DMS53 (cell line): Measurements from ENCODE around the gene BBC3.

ENCODE experiments used
- DNase-seq: peaks from one replicate; lab custom pipeline; 2025; lab: John Stamatoyannopoulos, UW

Gene BBC3

GRCh38 chr19:47195434-47195833 is 35.6 kb downstream of the BBC3 start:
- DNase-seq = no peak

- peak; percentile 82 for DNase-seq
Measured at GRCh38 chr19:47190167-47190727, 40.8 kb downstream of the BBC3 start.

GRCh38 chr19:47188507-47189033 is 42.4 kb downstream of the BBC3 start:
- DNase-seq = peak; percentile 45

GRCh38 chr19:47187797-47188196 is 43.2 kb downstream of the BBC3 start:
- DNase-seq = peak; percentile 25

- DNase-seq = no peak
Measured at GRCh38 chr19:47187335-47187655, 43.7 kb downstream of the BBC3 start.

- DNase-seq = no peak
Measured at GRCh38 chr19:47186446-47187334, 44.3 kb downstream of the BBC3 start.

GRCh38 chr19:47183601-47184000 is 47.4 kb downstream of the BBC3 start:
- DNase-seq = no peak

- DNase-seq = no peak
Measured at GRCh38 chr19:47179653-47180310, 51.2 kb downstream of the BBC3 start.

- no peak for DNase-seq
Measured at GRCh38 chr19:47176627-47177090, 54.3 kb downstream of the BBC3 start.

- DNase-seq = no peak
Measured at GRCh38 chr19:47176071-47176626, 54.9 kb downstream of the BBC3 start.

- DNase-seq = no peak
Measured at GRCh38 chr19:47172666-47173455, 58.1 kb downstream of the BBC3 start.
